ENCODE measurements around the gene ATF6B.

GRCh38 chr6:32083812-32084768, 44.0 kb downstream of the ATF6B start:
- no peak for TF ChIP-seq CTCF (IDR thresholded peaks at IDR 0.05; ENCODE audit: low read depth, low read length)
- TF ChIP-seq EZH2phosphoT487 (IDR thresholded peaks at IDR 0.05; ENCODE audit: low read depth) = no peak
